Activated CD8-positive, alpha-beta memory T cell treated with anti-CD3 and anti-CD28 coated beads, Interleukin-2, amount 10 ng/mL, durations not matched to agents 7 days and 5 days (primary cell): ENCODE measurements around the gene CYP11A1. TPM values are rescaled to one million over a fixed set of nuclear protein-coding genes. Genes with fewer than 3 reads are reported as not detected.
A peak's percentile ranks its signal among the peaks of the same experiment; 100 is the strongest.

Source experiments
- ATAC-seq: fragments of 150-1000 bp; cut with Tn5 transposase; one replicate; pipeline ENCODE4 v1.10.0; 2021; ENCODE audit warnings: moderate library complexity
- CTCF ChIA-PET: fragments of 350-600 bp; sonication (Branson Sonifier 250); formaldehyde crosslinking; loops from one replicate; lab custom pipeline; 2021; ENCODE audit warnings: antibody characterized with exemption; lab: Charles Lee
- DNase-seq: peaks from one replicate; pipeline ENCODE4 v3.0.0-alpha.2; 2020
- H3K27ac Mint-ChIP-seq: one replicate; pipeline ENCODE4 v1.8.0; 2021; ENCODE audit warnings: mild to moderate bottlenecking, mixed read lengths
- H3K27me3 Mint-ChIP-seq: one replicate; pipeline ENCODE4 v1.8.0; 2021; ENCODE audit warnings: mixed read lengths
- H3K36me3 Mint-ChIP-seq: one replicate; pipeline ENCODE4 v1.8.0; 2021; ENCODE audit warnings: mild to moderate bottlenecking, mixed read lengths
- H3K4me1 Mint-ChIP-seq: one replicate; pipeline ENCODE4 v1.8.0; 2021; ENCODE audit warnings: mixed read lengths
- H3K4me3 Mint-ChIP-seq: one replicate; pipeline ENCODE4 v1.8.0; 2021; ENCODE audit warnings: mild to moderate bottlenecking, moderate library complexity, mixed read lengths
- H3K9me3 Mint-ChIP-seq: one replicate; pipeline ENCODE4 v1.8.0; 2022; ENCODE audit warnings: low read depth, mixed read lengths
- total RNA-seq, 2 experiments: library from RNA; stranded (reverse); gene quantifications; one replicate each; pipeline ENCODE4 v1.2.3, GENCODE V29; 2021

CYP11A1 gene
- total RNA-seq, 2 experiments from 2014 or later, result 0.55 TPM; not detected in 1

GRCh38 chr15:74398183-74398582 is 30.7 kb upstream of the CYP11A1 start:
- peak overlapping the region; percentile 85 for H3K27ac Mint-ChIP-seq
- peaks cover 2% of the 10 kb centered on the region for H3K36me3 Mint-ChIP-seq
- ATAC-seq (no peak), DNase-seq (no peak)
- CTCF ChIA-PET, result interaction anchor here (1.0 to 8.4 kb wide), 5 partner anchors 13 to 373 kb away, joined by 3 to 123 read pairs (median 10); no protein-coding TSS in a partner anchor
- H3K27me3 Mint-ChIP-seq, result no peaks in the 10 kb centered on the region
- no peaks in the 10 kb centered on the region for H3K9me3 Mint-ChIP-seq
- peaks cover 79% of the 10 kb centered on the region for H3K4me1 Mint-ChIP-seq
- H3K4me3 Mint-ChIP-seq, result no peak overlapping the region

GRCh38 chr15:74397239-74398068 is 30.0 kb upstream of the CYP11A1 start:
- CTCF ChIA-PET, result interaction anchor here (1.0 to 3.6 kb wide), 3 partner anchors 12 to 374 kb away, joined by 3 to 19 read pairs (median 5); no protein-coding TSS in a partner anchor
- Mint-ChIP-seq H3K9me3 (no peaks in the 10 kb centered on the region), H3K4me3 (no peak overlapping the region), H3K27me3 (no peaks in the 10 kb centered on the region), H3K4me1 (peaks cover 74% of the 10 kb centered on the region), H3K27ac (peak overlapping the region; percentile 85), H3K36me3 (peaks cover 2% of the 10 kb centered on the region)
- DNase-seq, result no peak
- ATAC-seq, result no peak

- Mint-ChIP-seq H3K27ac (peak overlapping the region; percentile 85), H3K36me3 (peaks cover 2% of the 10 kb centered on the region), H3K27me3 (no peaks in the 10 kb centered on the region), H3K4me3 (no peak overlapping the region), H3K9me3 (no peaks in the 10 kb centered on the region), H3K4me1 (peaks cover 74% of the 10 kb centered on the region)
- CTCF ChIA-PET, result interaction anchor here (1.5 to 3.6 kb wide), 3 partner anchors 12 to 15 kb away, joined by 5 to 19 read pairs (median 15); no protein-coding TSS in a partner anchor
- ATAC-seq (no peak), DNase-seq (peak; percentile 56)
Observed at GRCh38 chr15:74396445-74397238, 29.2 kb upstream of the CYP11A1 start.

GRCh38 chr15:74396146-74396438 is 28.6 kb upstream of the CYP11A1 start:
- DNase-seq, result no peak
- Mint-ChIP-seq H3K27me3 (no peaks in the 10 kb centered on the region), H3K4me3 (no peak overlapping the region), H3K27ac (no peak overlapping the region), H3K4me1 (peaks cover 74% of the 10 kb centered on the region), H3K36me3 (peaks cover 2% of the 10 kb centered on the region), H3K9me3 (no peaks in the 10 kb centered on the region)
- no peak for ATAC-seq
- CTCF ChIA-PET, result interaction anchor here (0.6 to 3.6 kb wide), 3 partner anchors 11 to 404 kb away, joined by 3 to 19 read pairs (median 15); no protein-coding TSS in a partner anchor

GRCh38 chr15:74395319-74396145 is 28.1 kb upstream of the CYP11A1 start:
- Mint-ChIP-seq H3K9me3 (no peaks in the 10 kb centered on the region), H3K27ac (peak overlapping the region; percentile 9), H3K27me3 (no peaks in the 10 kb centered on the region), H3K4me1 (peaks cover 74% of the 10 kb centered on the region), H3K36me3 (peaks cover 2% of the 10 kb centered on the region), H3K4me3 (no peak overlapping the region)
- DNase-seq, result no peak
- CTCF ChIA-PET, result interaction anchor here (0.6 to 3.6 kb wide), 3 partner anchors 11 to 404 kb away, joined by 3 to 19 read pairs (median 15); no protein-coding TSS in a partner anchor
- no peak for ATAC-seq

GRCh38 chr15:74394090-74394846 is 26.8 kb upstream of the CYP11A1 start:
- no peaks in the 10 kb centered on the region for H3K9me3 Mint-ChIP-seq
- ATAC-seq (no peak), DNase-seq (no peak)
- H3K4me1 Mint-ChIP-seq, result peaks cover 64% of the 10 kb centered on the region
- H3K27me3 Mint-ChIP-seq, result no peaks in the 10 kb centered on the region
- H3K27ac Mint-ChIP-seq, result peak overlapping the region; percentile 50
- CTCF ChIA-PET, result interaction anchor here (1.2 to 3.6 kb wide), 3 partner anchors 9 to 12 kb away, joined by 9 to 19 read pairs (median 15); no protein-coding TSS in a partner anchor
- H3K4me3 Mint-ChIP-seq, result no peak overlapping the region
- H3K36me3 Mint-ChIP-seq, result peaks cover 2% of the 10 kb centered on the region

GRCh38 chr15:74393423-74393822 is 26.0 kb upstream of the CYP11A1 start:
- no peaks in the 10 kb centered on the region for H3K9me3 Mint-ChIP-seq

GRCh38 chr15:74392902-74393301 is 25.5 kb upstream of the CYP11A1 start:
- peaks cover 51% of the 10 kb centered on the region for H3K4me1 Mint-ChIP-seq
- no peaks in the 10 kb centered on the region for H3K27me3 Mint-ChIP-seq
- H3K9me3 Mint-ChIP-seq, result no peaks in the 10 kb centered on the region
- CTCF ChIA-PET, result no interaction called here
- no peak for ATAC-seq
- H3K27ac Mint-ChIP-seq, result no peak overlapping the region
- H3K36me3 Mint-ChIP-seq, result no peaks in the 10 kb centered on the region
- no peak for DNase-seq
- H3K4me3 Mint-ChIP-seq, result no peak overlapping the region

More at GRCh38 chr15:74393423-74393822, 26.0 kb upstream of the CYP11A1 start:
- Mint-ChIP-seq H3K27ac (peak overlapping the region; percentile 13), H3K4me1 (peaks cover 56% of the 10 kb centered on the region), H3K27me3 (no peaks in the 10 kb centered on the region), H3K4me3 (no peak overlapping the region), H3K36me3 (peaks cover 1% of the 10 kb centered on the region)
- DNase-seq, result no peak
- ATAC-seq, result no peak
- CTCF ChIA-PET, result interaction anchor here (1.2 kb wide), 1 partner anchor 8 kb away, joined by 9 read pairs; no protein-coding TSS in a partner anchor

- no peak for DNase-seq
- Mint-ChIP-seq H3K27ac (peak overlapping the region; percentile 73), H3K27me3 (no peaks in the 10 kb centered on the region), H3K4me3 (no peak overlapping the region), H3K4me1 (peaks cover 46% of the 10 kb centered on the region), H3K36me3 (no peaks in the 10 kb centered on the region), H3K9me3 (no peaks in the 10 kb centered on the region)
- CTCF ChIA-PET, result no interaction called here
- ATAC-seq, result no peak
Observed at GRCh38 chr15:74392451-74392830, 25.0 kb upstream of the CYP11A1 start.

- no peaks in the 10 kb centered on the region for H3K9me3 Mint-ChIP-seq
- H3K36me3 Mint-ChIP-seq, result no peaks in the 10 kb centered on the region
- H3K27ac Mint-ChIP-seq, result peak overlapping the region; percentile 73
- H3K27me3 Mint-ChIP-seq, result no peaks in the 10 kb centered on the region
- no peak overlapping the region for H3K4me3 Mint-ChIP-seq
- peaks cover 40% of the 10 kb centered on the region for H3K4me1 Mint-ChIP-seq
- DNase-seq (no peak), ATAC-seq (no peak)
- CTCF ChIA-PET, result no interaction called here
Observed at GRCh38 chr15:74391582-74392450, 24.4 kb upstream of the CYP11A1 start.

GRCh38 chr15:74390647-74391288 is 23.3 kb upstream of the CYP11A1 start:
- DNase-seq (no peak), ATAC-seq (no peak)
- H3K4me3 Mint-ChIP-seq, result no peak overlapping the region
- no peaks in the 10 kb centered on the region for H3K9me3 Mint-ChIP-seq
- H3K4me1 Mint-ChIP-seq, result peaks cover 39% of the 10 kb centered on the region
- H3K27ac Mint-ChIP-seq, result no peak overlapping the region
- no peaks in the 10 kb centered on the region for H3K36me3 Mint-ChIP-seq
- no peaks in the 10 kb centered on the region for H3K27me3 Mint-ChIP-seq
- CTCF ChIA-PET, result interaction anchor here (1.5 kb wide), 1 partner anchor 44 kb away, joined by 5 read pairs; the partner anchor contains the start of gene SEMA7A
